Stomach (tissue), 4 donors: ENCODE data around the gene YJU2.

ENCODE experiments used
- POLR2A ChIP-seq, 4 donors: fragments of 450-650 bp; IDR thresholded peaks; one replicate each; pipeline ENCODE4 v1.6.1; 2016; ENCODE audit warnings: antibody characterized with exemption in 4 of 4, control low read depth in 2 of 4, mild to moderate bottlenecking in 1 of 4, moderate library complexity in 1 of 4
- POLR2AphosphoS5 ChIP-seq, 3 donors: sonication (generic); formaldehyde crosslinking; IDR thresholded peaks; one replicate each; pipeline ENCODE4 v1.6.1; 2016; ENCODE audit warnings: antibody characterized with exemption in 3 of 3
- TF ChIP-seq, protein P1 (sequence below), 7 experiments: fragments of 450-650 bp in 4 of 7; fragments of 200-600 bp in 3 of 7; sonication (generic) in 3 of 7; IDR thresholded peaks; one replicate each; pipeline ENCODE4 v1.5.1; 2016 to 2019; ENCODE audit warnings: antibody characterized with exemption in 7 of 7, control low read depth in 2 of 7, mild to moderate bottlenecking in 1 of 7

DNA sequence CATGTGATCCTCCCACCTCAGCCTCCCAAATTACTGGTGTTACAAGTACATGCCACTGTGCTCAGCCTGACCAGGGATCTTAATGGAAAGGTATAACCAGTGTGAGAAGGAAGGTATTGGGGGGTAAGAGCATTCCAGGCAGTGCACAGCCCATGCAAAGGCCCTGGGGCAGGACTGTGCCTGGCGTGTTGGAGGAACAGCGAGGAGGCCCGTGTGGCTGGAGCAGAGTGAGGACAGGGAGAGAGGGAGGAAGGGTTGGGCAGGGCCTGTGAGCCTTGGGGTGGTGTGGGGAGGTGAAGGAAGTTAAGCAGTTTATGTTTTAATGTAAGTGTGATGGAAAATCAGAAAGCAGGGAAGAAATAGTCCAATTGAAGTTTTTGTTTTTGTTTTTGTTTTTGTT, 53.7 kb downstream of the YJU2 start:
- TF ChIP-seq, protein P1, sequence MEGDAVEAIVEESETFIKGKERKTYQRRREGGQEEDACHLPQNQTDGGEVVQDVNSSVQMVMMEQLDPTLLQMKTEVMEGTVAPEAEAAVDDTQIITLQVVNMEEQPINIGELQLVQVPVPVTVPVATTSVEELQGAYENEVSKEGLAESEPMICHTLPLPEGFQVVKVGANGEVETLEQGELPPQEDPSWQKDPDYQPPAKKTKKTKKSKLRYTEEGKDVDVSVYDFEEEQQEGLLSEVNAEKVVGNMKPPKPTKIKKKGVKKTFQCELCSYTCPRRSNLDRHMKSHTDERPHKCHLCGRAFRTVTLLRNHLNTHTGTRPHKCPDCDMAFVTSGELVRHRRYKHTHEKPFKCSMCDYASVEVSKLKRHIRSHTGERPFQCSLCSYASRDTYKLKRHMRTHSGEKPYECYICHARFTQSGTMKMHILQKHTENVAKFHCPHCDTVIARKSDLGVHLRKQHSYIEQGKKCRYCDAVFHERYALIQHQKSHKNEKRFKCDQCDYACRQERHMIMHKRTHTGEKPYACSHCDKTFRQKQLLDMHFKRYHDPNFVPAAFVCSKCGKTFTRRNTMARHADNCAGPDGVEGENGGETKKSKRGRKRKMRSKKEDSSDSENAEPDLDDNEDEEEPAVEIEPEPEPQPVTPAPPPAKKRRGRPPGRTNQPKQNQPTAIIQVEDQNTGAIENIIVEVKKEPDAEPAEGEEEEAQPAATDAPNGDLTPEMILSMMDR (IDR thresholded peaks at IDR 0.05): no peak
- no peak for TF ChIP-seq POLR2AphosphoS5 (IDR thresholded peaks at IDR 0.05)
- no peak for TF ChIP-seq POLR2A (IDR thresholded peaks at IDR 0.05)
